Right atrium auricular region (tissue), 2 donors: ENCODE measurements around the gene SLC9A9. TPM values are rescaled to one million over a fixed set of nuclear protein-coding genes. Genes with fewer than 3 reads are reported as not detected.

Experiments
- DNase-seq: peaks from one replicate; pipeline ENCODE4 v3.0.0-alpha.2; 2019; ENCODE audit warnings: low spot score
- H3K27ac ChIP-seq, 2 donors: fragments of 200-600 bp; sonication (generic); 1 replicate in 1 of 2; 2 replicates in 1 of 2; pipeline ENCODE4 v1.5.1; 2016 to 2019
- H3K27me3 ChIP-seq, 2 donors: fragments of 200-600 bp; sonication (generic); one replicate each; pipeline versions ENCODE4 v1.5.1 to v1.6.0; 2017 to 2019
- H3K36me3 ChIP-seq: fragments of 200-600 bp; sonication (generic); one replicate; pipeline ENCODE4 v1.5.1; 2016
- H3K4me1 ChIP-seq, 2 donors: fragments of 200-600 bp; sonication (generic); one replicate each; pipeline versions ENCODE4 v1.5.1 to v1.6.0; 2017 to 2019
- H3K4me3 ChIP-seq, 2 donors: fragments of 200-600 bp; sonication (generic); 1 replicate in 1 of 2; 2 replicates in 1 of 2; pipeline ENCODE4 v1.5.1; 2017 to 2019; ENCODE audit warnings: mild to moderate bottlenecking in 1 of 2, moderate library complexity in 1 of 2
- H3K9me3 ChIP-seq, 2 donors: fragments of 200-600 bp; sonication (generic); one replicate each; pipeline ENCODE4 v1.5.1; 2019
- total RNA-seq, 2 donors: library from RNA; depleted of rRNA; stranded (reverse); fragments of >200 nt; gene quantifications; one replicate each; pipeline ENCODE4 v1.1.0, GENCODE V29; 2016
- TF ChIP-seq, protein P1 (sequence below), 2 donors: fragments of 200-600 bp; sonication (generic); IDR thresholded peaks; one replicate each; pipeline ENCODE4 v1.5.1; 2019; ENCODE audit warnings: antibody characterized with exemption in 2 of 2

SLC9A9 gene
- total RNA-seq, 2 donors from 2014 or later: 3.1 to 4.2 TPM

DNA sequence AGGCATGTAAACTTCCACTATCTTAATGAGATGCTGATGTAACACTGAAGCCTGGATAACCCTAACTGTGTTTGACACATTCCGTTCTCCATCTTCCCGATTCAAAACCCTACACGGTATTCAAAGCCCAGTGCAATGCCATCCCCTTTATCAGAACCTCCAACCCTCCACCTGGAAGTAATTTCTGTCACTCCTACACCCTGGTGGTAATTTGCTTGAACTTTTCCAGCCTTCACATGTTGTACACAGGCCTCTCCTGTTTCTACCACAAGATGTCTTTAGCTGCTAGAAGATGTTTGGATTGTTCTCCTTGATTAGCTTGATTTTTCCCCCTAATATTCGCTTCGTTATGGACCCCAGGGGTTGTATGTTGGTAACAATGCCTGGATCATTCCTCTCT lies 519.8 kb downstream of the SLC9A9 start:
- TF ChIP-seq, protein P1, sequence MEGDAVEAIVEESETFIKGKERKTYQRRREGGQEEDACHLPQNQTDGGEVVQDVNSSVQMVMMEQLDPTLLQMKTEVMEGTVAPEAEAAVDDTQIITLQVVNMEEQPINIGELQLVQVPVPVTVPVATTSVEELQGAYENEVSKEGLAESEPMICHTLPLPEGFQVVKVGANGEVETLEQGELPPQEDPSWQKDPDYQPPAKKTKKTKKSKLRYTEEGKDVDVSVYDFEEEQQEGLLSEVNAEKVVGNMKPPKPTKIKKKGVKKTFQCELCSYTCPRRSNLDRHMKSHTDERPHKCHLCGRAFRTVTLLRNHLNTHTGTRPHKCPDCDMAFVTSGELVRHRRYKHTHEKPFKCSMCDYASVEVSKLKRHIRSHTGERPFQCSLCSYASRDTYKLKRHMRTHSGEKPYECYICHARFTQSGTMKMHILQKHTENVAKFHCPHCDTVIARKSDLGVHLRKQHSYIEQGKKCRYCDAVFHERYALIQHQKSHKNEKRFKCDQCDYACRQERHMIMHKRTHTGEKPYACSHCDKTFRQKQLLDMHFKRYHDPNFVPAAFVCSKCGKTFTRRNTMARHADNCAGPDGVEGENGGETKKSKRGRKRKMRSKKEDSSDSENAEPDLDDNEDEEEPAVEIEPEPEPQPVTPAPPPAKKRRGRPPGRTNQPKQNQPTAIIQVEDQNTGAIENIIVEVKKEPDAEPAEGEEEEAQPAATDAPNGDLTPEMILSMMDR (IDR thresholded peaks at IDR 0.05): no peak
- Histone ChIP-seq H3K27me3 (no peaks in the 10 kb centered on the region), H3K9me3 (no peaks in the 10 kb centered on the region), H3K36me3 (no peaks in the 10 kb centered on the region), H3K4me3 (no peak overlapping the region), H3K4me1 (peaks cover 0 to 17% of the 10 kb centered on the region in 2 donors), H3K27ac (no peak overlapping the region)
- no peak for DNase-seq

DNA sequence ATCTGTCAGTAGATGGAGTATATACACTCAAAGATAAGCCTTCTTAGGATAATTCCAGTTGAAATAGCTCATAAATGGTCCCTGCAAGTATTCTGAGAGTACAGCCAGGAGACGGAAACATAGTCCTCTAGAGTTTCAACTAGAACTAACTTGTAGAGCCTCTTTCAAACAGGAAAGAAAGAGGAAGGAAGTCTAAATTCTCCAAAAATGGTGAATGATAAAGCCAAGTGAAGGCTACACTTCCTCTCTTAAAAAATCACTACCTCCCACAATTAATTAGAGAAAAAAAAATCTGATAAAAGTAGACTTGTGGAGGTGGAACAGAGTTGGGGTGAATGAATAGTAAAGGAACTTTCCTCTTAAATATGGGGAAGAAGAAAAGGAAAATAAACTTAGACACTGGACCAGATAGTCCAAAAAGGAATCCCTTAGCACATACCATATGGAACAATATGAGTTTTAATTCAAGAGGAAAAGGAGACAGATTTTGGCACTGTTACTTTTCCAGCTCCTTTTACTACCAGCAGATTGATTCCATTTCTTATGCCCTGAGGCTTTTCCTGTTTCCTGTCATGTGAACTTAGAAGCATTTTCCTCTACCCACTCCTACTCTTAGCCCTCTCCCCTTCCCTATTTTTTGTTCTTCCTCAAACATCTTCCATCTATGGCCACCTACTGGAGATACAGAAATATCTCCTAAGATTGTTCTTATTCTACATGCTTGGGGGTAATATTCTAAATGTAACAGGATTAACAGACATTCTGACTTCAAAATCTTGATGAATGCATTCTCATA lies 521.1 kb downstream of the SLC9A9 start:
- TF ChIP-seq, protein P1 (IDR thresholded peaks at IDR 0.05): no peak
- Histone ChIP-seq H3K4me1 (peaks cover 0 to 17% of the 10 kb centered on the region in 2 donors), H3K27me3 (no peaks in the 10 kb centered on the region), H3K9me3 (no peaks in the 10 kb centered on the region), H3K36me3 (no peaks in the 10 kb centered on the region), H3K4me3 (no peak overlapping the region), H3K27ac (no peak overlapping the region)
- DNase-seq: no peak

DNA sequence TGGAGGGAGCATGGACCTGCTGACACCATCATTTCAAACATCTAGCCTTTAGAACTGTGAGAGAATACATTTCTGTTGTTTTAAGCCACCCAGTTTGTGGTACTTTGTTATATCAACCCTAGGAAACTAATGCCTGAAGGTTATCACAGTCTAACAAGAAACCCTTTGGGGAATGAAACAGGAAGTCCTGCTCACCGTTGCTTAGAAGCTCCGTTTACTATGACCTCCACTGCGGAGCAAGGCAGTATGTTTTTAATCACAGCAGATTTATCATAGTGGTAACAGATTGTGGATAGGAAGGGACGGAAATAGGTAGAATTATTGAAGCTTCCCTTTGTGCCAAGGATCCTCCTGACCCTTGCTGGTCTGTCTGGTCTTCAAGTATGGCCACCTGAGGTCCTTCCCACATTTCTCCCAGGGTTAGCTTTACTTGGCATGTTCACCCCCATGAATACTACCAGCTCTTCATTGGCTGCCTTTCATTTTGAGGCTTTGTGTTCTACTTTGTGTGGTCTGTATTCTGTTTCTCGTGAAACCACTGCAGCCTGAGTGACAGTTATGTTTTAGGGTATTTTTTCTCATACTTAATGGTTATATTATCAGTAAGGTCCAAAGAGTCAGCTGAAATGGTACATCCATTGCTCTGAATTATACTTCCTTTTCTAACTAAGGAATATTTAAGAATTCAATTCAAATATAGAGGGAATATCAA lies 527.1 kb downstream of the SLC9A9 start:
- TF ChIP-seq, protein P1 (IDR thresholded peaks at IDR 0.05): no peak
- Histone ChIP-seq H3K36me3 (no peaks in the 10 kb centered on the region), H3K4me1 (no peaks in the 10 kb centered on the region), H3K27ac (no peak overlapping the region), H3K27me3 (no peaks in the 10 kb centered on the region), H3K4me3 (no peak overlapping the region), H3K9me3 (no peaks in the 10 kb centered on the region)
- no peak for DNase-seq

DNA sequence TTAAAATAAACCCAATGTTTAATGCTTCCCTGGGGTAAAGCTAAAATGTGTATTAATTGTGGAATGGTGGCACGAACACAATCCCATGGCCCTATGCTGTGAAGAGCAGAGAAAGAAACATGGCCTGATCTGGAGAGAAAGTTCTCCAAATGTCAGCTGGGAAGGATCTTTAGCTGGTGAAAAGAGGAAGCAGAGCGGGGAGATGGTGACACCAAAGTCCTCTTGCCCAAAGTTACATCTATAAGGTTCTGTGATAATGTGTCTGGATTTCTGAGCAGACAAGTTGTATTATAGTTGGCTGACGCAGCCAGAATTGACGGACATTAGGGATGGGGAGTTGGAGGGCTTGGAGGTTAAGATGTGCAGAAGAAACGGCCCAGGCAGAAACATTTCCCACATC lies 532.5 kb downstream of the SLC9A9 start:
- Histone ChIP-seq H3K4me1 (peaks cover 0 to 9% of the 10 kb centered on the region in 2 donors), H3K4me3 (no peak overlapping the region), H3K9me3 (no peaks in the 10 kb centered on the region), H3K27me3 (no peaks in the 10 kb centered on the region), H3K27ac (no peak overlapping the region), H3K36me3 (no peaks in the 10 kb centered on the region)
- TF ChIP-seq, protein P1 (IDR thresholded peaks at IDR 0.05): no peak
- DNase-seq: no peak

DNA sequence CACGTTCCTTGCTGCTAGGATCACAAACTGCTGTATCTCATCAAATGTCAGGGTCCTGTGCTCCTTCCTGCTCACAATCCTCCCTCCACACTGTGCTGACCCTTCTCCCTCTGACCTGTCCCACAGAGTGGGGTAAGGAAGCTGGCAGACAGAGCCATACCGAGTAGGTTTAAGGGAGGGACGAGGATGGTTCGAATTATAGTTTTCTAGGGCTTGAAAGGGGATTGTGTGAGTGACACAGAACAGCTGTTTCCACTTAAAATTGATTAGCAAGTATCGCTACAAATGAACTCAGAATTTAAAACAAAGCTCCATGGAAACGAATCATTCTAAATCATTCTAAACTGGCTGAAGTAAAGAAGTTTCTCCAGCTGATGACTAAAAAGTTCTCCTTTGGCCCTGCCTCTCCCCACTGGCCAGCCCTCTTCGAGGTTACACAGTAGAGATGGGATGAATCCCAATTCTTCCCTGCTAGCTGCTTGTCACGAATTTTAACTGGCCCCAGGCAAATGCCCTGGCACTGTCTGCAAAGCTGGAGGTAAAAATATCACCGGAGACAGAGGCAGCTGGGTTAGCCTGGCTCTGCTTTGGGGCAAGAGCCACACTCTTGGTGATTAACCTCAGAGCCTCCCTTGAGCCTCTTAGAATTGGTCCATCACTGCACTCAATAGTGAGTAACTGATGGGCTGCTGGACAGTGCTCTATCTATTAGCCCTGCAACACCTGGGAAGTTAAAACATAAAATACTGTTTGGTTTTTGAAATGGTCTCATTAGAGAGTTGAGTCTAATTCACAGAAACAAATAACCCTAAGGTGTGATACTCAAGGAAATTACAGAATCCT lies 533.8 kb downstream of the SLC9A9 start:
- no peaks in the 10 kb centered on the region for H3K36me3 ChIP-seq
- H3K27ac ChIP-seq: no peak overlapping the region
- no peak overlapping the region for H3K4me3 ChIP-seq
- peaks cover 0 to 16% of the 10 kb centered on the region in 2 donors for H3K4me1 ChIP-seq
- DNase-seq: no peak
- no peaks in the 10 kb centered on the region for H3K9me3 ChIP-seq
- TF ChIP-seq, protein P1 (IDR thresholded peaks at IDR 0.05): no peak
- H3K27me3 ChIP-seq: no peaks in the 10 kb centered on the region
